Endometrial microvascular endothelial cells (primary cell): ENCODE measurements around the gene ARIH1. TPM values are rescaled to one million over a fixed set of nuclear protein-coding genes. Genes with fewer than 3 reads are reported as not detected.

Source experiments
- in situ Hi-C: cut with HindIII; loops from 2 replicates; pipeline ENCODE4 v1.10.0; 2017; ENCODE audit warnings: low sequenced_read_pairs, low pct_unique_long_range_greater_than_20kb; ENCODE audit errors: inconsistent ontology term
- total RNA-seq: library from RNA; depleted of rRNA; stranded (reverse); fragments of >200 nt; gene quantifications from one replicate; pipeline ENCODE4 v1.2.3, GENCODE V29; 2015; ENCODE audit errors: inconsistent ontology term

The ARIH1 gene
- total RNA-seq, 1 donor from 2014 or later: 24.1 TPM

DNA sequence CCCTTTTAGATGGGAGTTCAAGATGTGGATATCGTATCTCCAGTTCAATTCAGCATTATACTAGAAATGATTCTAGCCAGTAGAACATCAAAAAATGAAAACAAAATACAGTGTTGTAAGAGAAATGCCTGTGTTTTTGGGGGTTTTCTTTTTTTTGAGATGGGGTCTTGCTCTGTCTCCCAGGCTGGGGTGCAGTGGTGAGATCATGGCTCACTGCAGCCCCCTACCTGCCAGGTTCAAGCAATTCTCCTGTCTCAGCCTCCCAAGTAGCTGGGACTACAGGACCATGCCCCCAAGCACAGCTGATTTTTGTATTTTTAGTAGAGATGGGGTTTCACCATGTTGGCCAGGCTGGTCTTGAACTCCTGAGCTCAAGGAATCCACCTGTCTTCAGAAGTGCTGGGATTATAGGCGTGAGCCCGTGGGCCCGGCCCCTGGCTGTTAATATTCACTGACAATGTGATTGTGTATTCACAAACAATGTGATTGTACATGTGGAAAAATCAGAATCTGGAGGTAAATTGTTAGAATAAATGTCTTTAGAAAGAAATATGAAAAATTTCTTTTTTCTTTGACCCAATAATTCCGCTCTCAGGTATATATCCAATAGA lies 59.0 kb downstream of the ARIH1 start:
- in situ Hi-C loops: no loop called here

DNA sequence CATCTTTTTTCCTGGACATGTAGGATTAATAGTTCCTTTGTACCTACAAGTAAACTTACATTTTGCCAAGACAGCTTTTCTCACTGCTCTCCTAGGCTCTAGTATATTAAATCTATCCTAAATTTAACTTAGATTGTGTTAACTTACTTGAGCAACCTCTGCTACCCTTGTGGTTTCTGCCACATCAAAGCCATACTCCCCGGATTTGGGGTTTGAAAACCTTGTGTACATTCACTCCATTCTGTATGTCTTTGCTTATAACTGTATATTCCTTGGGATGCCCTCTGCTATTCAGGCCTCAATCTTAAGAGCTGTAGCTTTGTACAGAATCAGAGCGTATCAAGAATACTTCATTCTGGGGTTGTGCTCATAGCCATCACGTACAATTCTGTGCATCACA lies 60.4 kb downstream of the ARIH1 start:
- in situ Hi-C loops: no loop called here

DNA sequence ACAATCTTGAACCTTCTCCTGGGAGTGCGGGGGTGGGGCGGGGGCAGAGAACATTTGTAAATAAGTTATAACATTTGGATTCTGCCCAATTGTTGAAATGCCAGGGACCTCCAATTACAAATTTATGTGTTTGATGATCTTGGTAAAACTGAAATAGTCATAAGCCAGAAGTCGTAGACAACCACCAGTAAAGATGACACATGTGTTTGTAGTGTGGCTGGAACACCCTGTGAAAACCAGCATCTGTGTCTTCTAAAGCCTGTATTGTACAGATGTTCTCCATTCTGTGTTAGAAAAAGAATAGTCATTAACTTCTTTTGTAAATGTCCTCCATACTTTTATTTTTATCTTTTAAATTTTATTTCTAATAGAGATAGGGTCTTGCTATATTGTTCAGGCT lies 61.8 kb downstream of the ARIH1 start:
- in situ Hi-C loops: no loop called here

DNA sequence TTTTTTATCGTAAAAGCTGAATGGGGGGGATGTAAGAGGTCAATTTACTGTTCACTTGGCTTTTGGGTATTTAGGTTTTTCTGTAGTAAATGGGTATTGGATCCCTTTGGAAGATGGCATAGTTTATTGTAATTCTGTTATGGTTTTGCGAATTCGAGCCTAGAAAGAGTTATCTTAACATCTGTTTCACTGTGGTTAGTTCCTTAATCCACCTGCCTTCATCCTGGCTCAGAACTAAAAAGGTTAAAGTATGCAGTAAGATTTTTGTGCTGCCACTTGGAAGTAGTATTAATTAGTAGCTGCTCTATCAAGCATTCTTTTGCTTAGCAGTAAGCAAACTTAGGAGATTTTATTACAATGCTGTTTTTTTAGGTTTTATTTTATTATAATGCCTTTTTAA lies 62.4 kb downstream of the ARIH1 start:
- in situ Hi-C loops: no loop called here

DNA sequence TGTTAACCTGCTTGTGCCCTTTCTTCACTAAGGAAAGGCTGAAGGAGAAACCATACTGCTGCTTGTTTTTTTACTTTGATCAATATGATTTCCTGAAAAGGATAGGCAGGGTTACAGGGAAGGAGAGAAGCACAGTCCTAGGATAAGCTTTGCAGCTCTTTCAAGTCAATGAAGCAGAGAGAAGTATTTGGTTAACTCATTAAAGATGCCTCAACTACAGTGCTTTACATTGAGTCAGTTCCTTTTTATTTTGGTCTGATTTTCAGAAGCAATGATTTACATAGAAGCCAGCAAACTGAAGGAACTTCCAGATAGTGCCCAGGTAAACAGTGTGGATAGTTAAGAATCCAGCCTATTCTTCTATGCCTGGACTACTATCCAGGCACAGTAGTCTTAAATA lies 64.8 kb downstream of the ARIH1 start:
- in situ Hi-C loops: no loop called here

DNA sequence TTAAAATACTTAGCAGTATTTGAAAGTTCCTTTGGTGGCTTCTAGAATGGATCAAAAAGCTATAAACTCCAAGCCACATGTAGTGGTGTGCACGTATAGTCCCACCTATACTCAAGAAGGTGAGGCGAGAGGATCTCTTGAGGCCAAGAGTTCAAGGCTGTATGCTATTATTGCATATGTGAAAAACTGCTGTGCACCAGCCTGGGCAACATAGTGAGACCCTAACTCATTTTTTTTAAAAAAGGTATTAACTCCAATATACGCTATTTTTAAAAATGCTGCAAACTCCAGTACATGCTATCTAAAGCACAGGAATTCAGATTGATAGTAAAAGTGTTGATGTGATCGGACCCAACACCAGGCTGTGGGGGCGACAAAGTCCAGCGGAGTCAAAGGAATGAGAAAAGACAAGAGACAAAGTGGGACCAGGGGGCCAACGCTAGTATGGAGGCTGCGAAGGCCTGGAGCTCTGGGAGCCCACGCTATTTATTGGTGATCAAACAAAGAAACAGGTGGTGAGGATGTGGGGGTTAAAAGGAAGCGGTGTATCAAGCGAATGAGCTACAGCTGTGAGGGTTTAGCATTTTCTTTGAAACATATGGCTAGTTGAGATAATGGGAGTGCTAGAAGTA lies 66.6 kb downstream of the ARIH1 start:
- in situ Hi-C loops: no loop called here

DNA sequence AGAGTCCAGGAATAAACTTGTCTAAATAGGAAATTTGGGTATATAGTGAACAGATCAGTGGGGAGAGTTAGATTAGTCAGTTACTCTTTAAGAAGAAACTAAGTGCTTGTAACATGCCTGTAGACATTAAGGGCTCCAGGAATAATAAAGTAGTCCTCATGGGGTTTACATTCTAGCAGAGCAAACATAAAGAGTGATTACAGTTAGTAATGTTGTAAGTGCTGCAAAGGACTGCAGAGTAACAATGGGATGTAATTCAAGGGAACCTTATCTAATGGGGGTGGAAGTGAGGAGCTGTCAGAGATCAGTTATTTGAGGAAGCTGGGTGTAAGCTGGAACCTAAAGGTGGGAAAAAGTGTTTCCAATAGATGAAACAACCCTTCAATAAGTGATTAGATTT lies 67.5 kb downstream of the ARIH1 start:
- in situ Hi-C loops: no loop called here

DNA sequence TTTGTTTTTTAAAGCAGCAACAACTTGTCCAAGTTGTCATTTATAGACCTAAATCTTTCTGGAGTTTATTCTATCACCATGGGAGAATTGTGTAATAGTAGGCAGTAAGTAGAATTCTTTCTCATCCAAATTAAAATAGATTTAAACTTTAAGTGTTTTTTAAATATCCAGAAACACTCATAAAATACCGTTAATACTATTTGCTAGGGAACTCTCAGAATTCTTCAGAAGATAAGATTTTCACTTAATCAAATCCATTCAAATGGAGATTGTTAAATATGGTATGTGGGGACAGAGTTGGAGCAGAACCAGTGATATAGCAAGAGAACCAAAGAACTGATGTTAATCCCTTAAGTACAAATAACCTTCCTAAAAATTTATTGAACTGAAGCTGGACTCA lies 71.0 kb downstream of the ARIH1 start:
- in situ Hi-C loops: no loop called here

DNA sequence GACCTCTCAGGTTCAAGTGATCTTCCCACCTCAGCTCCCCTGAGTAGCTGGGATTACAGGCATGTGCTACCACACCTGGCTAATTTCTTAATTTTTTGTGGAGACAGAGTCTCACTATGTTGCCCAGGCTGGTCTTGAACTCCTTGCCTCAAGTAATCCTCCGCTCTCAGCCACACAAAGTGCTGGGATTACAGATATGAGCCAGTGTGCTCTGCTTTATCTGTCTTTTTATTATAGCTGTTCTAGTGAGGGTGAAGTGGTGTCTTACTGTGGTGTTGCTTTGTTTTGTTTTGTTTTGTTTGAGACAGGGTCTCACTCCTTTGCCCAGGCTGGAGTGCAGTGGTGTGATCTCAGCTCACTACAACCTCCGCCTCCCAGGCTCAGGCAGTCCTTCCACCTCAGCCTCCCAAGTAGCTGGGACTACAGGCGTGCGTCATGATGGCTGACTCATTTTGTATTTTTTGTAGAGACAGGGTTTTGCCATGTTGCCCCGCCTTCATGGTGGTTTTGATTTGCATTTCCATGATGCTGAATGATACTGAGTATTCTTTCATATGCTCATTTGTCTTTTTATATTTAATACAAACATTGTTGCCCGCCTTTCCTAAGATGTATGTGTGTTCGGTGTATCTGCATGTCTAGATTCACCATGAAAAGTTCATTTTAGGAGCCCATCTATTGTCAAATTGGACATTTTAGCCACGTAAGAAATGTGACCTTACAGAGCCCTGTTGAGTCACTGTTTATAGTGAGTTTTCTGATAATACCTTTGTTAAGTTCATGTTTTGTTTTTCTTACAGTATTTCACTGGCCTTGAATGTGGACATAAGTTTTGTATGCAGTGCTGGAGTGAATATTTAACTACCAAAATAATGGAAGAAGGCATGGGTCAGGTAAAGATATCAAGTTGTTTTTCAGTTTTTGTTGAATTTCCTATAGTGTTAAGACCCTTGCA lies 80.6 kb downstream of the ARIH1 start:
- in situ Hi-C loops: no loop called here

DNA sequence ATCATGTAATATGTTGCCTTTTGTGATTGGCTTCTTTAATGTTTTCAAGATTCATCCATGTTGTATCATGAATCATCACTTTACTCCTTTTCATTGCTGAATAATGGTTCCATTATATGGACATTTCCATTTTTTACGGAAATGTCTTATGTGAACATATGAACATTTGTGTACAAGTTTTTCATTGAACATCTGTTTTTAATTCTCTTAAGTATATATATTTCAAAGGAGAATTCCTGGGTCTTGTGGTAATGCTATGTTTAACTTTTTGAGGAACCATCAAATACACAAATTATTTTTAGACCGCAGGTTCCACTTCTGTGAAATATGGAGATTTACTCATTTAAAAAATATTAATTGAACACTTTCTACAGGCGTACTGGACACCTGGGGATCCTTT lies 85.7 kb downstream of the ARIH1 start:
- in situ Hi-C loops: no loop called here

DNA sequence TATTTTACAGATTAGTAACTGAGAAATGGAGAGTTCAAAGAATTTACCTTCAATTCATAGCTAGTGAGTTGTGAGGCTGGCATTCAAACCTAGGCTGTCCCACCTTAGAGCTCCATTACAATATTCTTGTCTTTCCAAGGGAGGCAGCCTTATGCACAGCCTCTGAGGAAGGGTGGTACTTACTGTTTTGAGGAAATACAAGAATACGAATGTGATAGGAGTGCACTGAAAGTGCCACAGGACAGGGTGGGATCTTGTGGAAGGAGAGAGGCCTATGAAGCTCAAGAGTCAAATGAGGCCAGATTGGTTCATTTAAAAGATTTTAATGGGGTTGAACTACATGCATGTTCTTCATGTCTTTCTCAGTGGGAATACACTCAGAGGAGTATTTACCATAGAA lies 86.3 kb downstream of the ARIH1 start:
- in situ Hi-C loops: no loop called here

DNA sequence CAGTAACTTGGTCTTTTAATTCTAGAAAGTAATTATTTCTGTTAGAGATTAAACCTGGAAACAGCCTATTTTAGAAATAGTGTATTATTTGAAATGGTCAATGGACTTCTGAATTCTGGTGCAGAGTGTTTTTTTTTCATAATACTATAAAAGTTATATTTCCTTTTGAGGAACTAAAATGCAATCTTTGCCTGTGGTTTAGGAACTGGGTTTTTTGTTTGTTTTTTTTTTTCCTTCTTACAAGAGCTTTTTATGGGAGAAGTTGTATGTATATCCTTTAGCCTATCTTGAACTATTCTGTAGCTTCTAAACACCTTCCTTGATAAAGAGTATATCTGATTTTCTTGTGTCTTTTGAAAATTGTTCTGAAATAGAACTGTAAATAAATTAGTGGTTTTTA lies 88.3 kb downstream of the ARIH1 start:
- in situ Hi-C loops: no loop called here

DNA sequence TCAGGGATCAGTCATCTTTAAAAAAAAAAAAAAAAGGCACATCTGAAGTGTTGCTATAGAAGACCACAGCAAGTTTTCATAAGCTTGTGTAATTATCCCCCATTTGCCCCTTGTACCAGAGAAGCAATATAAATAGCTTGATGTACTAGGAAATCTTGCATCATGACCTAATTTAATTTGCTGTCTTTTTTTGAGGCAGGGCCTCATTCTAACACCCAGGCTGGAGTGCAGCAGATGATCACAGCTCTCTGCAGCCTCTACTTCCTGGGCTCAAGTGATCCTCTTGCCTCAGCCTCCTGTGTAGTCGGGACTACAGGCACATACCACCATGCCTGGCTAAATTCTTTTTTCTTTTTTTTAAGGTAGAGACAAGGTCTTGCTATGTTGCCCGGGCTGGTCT lies 88.7 kb downstream of the ARIH1 start:
- in situ Hi-C loops: no loop called here

DNA sequence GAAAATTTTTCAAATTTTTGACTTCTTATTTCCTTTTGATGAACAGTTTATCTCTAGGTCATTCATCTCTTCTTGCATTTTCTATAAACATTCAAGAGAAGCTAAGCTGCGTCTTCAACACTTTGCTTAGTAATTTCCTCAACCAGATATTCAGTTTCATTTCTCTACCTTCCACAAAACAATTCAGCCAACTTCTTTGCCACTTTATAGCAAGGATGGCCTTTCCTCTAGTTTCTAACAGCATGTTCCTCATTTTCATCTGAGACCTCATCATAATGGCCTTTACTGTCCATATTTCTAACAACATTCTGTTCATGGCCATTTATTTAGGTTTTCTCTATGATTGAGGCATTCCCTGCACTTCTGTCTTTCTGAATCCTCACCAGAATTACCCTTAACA lies 90.0 kb downstream of the ARIH1 start:
- in situ Hi-C loops: no loop called here

DNA sequence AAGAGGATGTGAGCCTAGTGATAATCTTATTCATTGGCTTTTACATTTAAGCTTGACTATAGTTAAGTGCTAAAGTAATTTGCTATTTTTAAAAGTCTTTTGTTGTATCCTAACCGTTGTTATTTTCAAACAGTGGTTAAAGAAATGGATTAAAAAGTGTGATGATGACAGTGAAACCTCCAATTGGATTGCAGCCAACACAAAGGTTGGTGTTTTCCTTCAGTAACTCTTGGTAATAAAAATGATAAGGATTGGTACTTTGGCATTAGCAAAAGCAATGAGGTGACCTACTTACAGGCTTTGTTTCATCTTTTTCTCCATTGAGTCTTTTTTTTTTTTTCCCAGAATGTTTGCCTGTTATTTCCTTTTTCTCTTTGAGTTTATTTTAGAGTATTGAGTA lies 92.8 kb downstream of the ARIH1 start:
- in situ Hi-C loops: no loop called here

DNA sequence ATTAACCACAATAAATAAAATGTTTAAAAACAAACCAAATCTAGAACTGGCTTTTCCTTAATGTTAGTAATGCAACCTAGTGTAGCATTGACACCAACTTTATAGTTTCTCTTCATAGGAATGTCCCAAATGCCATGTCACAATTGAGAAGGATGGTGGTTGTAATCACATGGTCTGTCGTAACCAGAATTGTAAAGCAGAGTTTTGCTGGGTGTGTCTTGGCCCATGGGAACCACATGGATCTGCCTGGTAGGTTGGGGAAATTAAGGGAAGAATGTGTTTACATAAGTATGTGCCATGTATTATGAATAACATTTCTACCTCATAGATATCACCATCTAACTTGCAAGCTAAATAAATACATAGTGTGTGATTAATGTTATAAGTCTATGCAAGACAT lies 95.9 kb downstream of the ARIH1 start:
- in situ Hi-C loops: no loop called here

DNA sequence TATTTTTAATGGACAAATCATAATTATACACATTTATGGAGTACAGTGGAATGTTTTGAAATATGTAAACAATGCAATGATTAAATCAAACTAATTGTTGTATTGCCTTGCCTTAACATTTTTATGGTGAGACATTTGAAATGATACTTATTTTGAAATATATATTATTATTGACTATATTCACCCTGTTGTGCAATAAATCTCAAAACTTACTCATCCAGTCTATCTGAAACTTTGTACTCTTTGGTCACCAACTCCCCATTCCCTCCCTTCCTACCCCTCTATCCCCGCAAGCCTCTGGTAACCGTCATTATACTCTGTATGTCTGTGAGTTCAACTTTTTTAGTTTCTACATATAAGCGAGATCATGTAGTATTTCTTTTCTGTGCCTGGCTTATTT lies 105.7 kb downstream of the ARIH1 start:
- in situ Hi-C loops: no loop called here

DNA sequence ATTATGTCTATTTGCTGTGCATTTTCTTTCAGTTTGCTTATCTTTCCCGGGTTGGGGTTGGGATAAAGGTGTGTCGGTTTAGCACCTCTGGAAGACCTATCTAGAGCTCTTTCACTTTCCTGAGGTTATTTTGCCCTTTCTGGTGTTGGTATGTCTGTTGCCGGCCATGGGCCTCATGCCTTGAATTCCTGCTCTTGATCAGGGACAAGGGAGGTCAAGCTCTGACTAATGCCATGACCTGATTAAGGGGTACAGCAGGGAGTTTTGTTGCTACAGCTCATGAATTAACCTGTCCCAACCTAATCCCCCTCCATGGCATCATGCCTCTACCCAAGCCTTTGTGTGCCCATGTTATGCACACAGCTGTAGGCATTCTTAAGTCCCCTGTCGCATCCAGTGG lies 109.9 kb downstream of the ARIH1 start:
- in situ Hi-C loops: no loop called here

DNA sequence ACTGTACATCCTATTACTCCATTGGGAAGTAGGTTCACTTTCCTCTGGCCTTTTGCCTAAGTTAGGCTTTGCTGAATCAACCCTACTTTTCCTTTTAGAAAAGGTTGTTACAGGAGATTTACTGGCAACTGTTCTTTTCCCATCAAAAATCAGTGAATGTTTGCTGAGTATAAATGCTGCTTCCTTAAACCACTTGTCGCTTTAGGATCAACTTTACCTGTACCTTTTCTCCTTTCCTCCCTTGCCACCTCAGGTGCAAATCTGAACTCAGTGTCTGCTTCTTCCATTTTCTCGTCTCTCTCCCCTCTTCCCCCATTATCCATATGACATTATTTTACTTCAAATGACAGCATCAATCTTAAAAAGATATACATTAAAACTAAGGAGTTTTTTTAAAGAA lies 110.9 kb downstream of the ARIH1 start:
- in situ Hi-C loops: no loop called here

DNA sequence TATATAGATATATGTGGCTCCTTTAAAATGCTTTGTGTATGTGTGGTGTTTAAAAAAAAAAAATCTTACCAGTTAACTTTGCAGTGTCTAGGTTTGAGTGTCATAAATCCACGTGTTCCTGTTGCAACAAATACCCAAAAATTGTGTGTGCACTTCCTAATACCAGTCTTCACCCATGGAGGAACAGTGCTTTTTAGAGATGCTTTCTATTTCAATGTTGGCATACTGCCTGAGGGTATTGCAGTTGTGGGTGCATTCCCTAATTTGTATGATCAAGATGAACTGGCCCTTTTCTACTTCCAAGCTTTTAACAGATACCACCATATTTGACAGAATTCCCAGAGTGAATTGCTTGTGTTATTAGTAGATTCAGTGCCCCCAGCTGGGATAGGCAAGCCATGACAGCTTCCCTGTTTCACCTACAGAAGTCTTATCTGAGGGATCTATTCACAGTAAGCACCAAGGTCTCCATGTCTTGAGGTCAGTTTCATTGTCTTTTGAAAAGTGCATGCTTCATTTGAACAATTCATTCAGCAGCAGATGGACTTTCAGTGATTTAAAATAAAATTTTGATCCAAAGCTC lies 111.4 kb downstream of the ARIH1 start:
- in situ Hi-C loops: no loop called here
